Umbilical cord (tissue), 2 donors: ENCODE data around the gene SH2D3C. TPM values are rescaled to one million over a fixed set of nuclear protein-coding genes. Genes with fewer than 3 reads are reported as not detected.
"Not testable (repeated sequence)": the region's sequence is repeated elsewhere in the genome, so short reads cannot be mapped to it uniquely, and the experiment has no call there.

ENCODE experiments used
- DNase-seq: peaks from one replicate; pipeline ENCODE4 v3.0.0-alpha.2; 2015; ENCODE audit warnings: low spot score
- total RNA-seq: library from RNA; depleted of rRNA; stranded (reverse); fragments of >200 nt; gene quantifications from one replicate; pipeline ENCODE4 v1.2.3, GENCODE V29; 2014; ENCODE audit warnings: low replicate concordance; ENCODE audit not compliant: insufficient read depth

SH2D3C gene
- total RNA-seq, 1 donor from 2014 or later = 4.6 TPM

DNA sequence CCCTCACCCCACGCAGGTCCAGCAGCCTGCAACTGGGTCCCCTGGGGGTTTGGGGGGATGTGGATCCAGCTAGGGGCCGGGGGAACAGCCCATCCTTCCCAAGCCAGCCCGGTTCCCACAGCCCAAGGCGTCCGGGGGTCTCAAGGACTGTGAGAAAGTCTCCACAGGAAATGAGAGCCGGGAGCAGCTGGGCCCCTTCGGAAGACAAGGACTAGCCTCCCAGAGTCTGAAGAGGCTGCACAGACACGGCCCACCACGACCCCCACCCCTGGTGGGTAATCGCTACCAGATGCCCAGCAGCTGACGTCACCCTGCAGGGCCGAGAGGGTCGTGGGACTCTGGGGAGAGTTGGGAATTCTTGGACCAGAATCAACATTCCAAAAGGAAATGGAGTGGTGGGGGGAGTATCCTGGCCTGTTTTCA is 10.5 kb downstream of the SH2D3C start:
- peak; percentile 59 for DNase-seq

DNA sequence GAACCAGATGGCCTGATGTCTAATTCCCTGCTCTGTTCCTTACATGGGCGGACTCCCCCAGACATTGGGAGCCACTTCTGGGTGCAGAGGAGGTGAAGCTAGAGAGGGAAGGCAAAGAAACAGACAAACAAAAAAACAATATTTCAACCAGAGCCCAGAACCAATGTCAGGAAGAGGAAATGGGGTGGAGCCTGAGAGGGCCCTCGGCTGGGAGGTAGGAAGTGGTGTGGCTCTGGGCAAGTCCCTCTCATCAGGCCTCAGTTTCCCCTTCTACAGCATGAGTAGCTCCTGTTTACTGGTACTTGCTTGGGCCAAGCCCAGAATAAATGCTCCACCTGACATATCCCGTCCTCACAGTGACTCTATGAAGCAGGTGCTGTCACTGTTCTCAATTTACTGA is 11.1 kb downstream of the SH2D3C start:
- no peak for DNase-seq

DNA sequence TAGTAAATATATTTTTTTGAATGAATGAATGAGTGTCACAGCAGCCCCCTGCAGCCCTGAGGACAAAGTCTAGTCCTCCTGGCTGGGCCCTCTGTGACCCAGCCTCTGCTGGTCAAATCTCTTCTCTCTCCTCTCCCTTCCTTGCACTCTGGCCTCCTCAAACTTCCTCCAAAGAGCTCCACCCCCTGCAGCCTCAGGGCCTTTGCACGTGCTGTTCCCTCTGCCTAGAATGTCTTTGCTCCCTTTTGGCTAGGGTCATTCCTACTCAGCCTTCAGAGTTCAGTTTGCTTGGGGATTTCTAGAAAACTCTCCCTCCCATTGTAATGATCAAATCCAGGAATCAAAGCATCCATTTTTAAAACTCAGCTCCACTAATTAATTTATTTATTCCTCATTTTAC is 13.0 kb downstream of the SH2D3C start:
- no peak for DNase-seq

DNA sequence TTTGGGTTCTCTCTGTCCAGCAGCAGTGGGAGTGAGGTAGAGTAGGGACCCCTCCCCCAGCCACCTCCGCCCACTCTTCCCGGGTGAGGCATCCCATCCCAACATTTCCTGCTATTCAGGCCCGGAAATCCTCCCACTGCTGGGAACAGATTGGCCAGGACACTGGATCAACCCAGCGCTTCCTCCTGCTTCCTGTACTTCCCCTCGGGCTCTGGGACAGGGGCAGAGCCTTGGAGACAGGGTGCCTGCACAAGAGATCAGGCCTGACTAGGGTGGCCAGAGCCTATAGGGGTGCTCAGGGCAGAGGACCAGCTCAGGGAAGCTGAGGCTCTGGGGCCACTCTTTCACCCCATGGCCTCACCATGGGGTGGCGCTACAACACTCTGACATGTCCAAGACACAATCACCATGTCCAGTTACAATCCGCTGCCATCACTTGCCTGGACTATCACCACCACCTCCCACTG is 14.5 kb downstream of the SH2D3C start:
- DNase-seq = no peak

DNA sequence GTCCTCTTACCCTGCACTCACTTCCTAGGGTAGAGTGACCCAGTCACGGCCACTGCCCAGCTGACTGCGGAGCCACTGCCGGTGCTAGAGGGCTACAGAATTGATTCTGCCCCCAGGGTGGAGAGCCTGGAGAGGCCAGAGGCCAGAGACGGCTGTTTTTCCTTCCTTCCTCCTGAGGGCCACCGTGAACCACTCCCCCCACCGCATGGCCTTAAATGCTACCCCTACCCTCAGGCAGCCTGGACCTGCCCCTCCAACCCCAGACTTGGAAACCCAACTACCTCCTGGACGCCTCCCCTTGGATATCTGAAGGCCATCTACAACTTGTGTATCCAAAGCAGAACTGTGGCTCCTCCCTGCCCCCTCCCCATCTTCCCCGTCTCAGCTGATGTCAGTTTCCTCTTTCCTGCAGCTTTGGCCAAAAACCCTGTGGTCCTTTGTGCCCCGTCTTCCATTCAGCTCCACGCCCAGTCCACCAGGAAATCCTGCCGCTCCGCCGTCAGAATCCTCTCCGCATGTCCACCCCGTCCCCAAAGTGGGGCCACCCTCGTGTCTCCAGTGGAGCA is 16.3 kb downstream of the SH2D3C start:
- DNase-seq = no peak

DNA sequence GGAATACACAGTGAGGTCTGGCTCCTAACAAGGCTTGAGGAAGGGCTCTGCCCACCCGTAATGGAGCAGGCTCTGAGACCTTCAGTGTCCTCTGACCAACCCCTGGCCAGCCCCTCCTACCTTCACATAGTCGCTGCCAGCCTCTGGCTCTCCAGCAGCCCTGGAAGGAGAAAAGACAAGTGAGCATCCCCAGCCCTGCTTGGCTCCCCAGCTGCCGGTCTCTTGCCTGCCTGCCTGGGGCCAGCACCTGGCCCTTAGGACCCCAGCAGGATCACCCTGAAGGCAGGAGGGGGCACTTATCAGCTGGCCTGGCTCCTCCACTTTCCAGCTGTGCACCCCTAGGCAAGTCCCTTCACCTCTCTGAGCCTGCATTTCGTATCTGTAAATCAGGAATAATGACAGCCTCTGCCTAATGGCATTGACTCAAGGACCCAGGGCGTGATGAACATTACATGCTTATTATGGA is 16.9 kb downstream of the SH2D3C start:
- no peak for DNase-seq

DNA sequence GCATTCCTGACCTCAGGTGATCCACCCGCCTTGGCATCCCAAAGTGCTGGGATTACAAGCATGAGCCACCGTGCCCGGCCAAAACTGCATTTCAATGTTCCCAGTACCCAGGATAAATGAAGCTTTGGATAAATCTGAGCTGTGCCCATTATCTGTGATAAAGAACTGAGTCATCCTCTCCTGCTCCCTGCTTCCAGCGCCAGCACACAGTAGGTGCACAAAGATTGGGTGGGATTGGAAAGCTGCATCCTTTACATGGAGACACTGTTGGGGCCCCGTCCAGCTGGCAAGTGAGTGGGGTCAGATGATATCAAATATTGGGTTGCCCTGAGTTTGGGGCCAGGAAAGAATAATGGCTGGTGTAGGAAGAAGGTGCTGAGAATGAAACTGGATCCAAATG is 17.4 kb downstream of the SH2D3C start:
- no peak for DNase-seq

DNA sequence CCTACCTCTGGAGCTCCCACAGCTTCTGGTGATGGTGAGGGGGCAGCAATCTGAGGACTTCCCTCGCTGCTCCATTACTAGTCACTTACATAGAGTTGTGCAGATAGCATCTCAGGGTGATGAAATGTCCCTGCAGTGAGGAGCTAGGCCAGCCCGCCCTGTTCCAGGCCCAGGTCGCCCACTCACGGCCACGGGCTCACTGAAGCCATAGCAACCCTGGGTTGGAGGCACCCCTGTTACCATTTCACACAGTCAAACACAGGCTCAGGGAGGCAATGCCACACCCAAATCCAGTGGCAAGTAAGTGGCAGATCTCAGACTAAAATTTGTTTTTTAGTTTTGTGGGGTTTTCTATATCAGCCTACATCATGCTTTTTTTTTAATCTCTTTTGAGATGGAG is 19.6 kb downstream of the SH2D3C start:
- no peak for DNase-seq

DNA sequence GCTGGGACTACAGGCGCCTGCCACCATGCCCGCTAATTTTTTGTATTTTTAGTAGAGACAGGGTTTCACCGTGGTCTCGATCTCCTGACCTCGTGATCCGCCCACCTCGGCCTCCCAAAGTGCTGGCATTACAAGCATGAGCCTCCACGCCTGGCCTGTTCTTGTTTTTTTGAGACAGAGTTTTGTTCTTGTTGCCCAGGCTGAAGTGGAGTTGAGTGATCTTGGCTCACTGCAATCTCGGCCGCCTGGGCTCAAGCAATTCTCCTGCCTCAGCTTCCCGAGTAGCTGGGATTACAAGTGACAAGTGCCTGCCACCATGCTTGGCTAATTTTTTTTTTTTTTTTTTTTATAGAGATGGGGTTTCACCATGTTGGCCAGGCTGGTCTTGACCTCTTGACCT is 21.7 kb downstream of the SH2D3C start:
- not testable (repeated sequence) for DNase-seq

DNA sequence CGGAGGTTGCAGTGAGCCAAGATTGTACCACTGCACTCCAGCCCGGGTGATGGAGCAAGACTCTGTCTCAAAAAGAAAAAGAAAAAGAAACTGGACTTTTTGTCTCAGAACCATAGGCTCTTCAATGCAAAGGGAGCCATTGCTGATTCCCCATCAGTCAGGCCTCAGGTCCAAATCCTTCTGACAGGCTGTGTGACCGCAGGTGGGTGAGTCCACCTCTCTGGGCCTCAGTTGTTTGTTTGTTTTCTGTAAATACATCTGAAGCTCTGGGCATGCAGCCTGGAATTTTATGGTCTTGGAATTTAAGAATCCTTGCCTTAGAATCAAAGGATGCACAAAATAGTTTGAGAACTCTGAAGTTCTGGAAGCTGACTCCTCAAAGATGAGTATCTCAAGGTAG is 22.2 kb downstream of the SH2D3C start:
- no peak for DNase-seq

DNA sequence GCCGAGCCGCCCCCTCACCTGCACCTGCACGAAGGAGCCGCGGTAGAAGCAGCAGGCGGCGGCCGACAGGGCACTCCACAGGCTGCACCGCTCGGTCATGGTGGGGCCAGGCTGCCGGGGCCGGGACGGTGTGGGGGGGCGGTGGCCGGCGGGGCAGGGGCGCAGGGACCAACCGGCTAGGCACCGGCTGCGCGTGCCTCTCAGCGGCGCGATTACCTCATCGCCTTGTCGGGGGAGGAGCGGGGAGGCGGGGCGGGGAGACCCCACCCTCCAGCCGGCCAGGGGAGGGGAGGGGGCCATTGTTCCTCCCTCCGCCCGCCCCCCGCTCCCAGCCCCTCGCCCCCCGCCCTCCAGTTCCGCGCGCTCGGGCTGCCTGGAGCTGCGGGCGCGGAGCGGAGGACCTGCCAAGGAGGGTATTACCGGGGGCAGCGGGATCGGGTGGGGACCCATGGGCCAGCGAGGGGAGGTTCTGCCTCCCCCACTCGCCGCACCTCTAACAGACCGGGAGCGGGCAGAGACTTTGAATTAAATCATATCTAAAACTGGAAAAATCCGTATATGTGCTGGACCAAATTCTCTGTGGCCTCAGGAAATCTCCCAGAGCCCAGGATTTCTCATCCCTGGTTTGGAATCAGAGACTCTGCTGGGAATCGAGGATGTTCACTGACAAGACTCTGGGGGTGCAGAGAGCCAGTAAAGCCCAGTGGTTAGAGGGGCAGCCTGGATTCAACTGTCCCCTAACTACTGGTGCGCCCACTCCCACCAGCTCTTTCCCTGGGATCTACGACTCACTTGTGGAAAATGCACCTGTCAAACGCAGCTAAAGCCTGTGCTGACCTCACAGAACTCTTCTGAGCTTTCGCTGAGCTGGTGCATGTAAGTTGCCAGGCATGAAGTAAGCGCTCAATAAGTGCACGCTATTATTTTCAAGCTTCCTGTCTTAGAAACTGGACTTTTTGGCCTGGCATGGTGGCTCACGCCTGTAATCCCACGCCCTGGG is 23.1 kb downstream of the SH2D3C start:
- DNase-seq = no peak

DNA sequence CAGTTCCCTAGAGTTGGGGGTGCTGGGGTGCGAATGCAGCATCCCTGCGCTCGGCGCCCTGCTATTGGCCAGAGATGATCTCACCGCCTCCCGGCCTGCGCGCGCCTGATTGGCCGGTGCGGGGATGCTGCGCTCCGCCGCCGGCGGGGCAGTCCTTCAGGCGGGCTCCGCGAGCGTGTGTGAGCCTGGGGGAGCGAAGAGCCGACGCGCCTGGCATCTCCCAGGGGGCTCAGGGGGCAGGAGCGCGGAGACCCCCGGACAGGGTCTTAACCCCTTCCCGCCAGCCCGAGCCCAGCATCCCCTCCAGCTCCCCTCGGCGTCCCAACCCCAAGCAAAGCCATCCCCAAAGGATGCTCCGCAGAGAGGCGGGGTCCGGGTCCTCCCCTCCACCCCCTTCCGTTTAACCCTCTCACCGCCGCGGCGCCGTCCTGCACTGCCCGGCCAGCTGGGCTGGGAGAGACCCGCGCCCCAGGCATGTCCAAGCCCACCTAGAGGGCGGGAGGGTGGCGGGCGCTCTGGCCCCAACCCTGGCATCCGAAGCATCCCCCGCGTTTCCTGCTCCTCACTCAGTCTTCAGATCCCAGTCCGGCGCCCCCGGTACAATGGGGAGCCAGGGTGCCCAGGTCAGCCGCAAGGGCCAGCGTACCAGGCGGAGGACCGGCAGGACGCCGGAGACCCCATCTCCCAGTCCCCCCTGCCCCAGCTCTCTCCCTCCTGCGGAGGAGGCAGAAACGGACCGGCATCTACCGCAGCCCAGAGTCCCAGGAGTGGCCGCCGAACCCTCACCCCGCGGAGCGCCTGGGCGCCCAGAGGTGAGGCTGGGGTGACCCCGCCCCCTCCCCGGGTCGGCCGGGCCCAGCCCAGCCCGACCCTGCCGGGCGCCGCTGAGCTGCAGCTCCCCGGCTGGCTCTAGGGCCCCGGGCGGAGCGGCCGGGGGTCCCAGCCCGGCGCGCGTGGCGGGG is 24.1 kb downstream of the SH2D3C start:
- no peak for DNase-seq

DNA sequence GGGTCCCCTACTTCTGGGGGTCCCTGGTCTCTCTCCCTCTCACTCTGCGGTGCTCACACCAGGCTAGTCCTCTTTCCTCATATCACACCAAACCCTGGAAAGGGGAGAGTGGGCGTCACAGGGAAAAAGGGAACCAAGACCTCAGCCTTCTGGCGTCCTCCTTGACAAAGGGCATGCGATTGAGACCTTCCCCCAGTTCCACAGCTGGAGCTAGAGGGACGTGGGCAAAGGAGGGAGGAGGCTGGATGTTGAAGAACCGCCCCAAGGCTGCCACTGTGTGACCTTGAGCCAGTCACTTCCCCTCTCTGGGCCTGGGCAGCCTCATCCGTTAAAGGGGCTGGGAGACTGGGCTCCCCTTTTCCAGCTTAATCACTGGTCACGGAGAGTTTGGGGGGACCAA is 24.8 kb downstream of the SH2D3C start:
- no peak for DNase-seq

DNA sequence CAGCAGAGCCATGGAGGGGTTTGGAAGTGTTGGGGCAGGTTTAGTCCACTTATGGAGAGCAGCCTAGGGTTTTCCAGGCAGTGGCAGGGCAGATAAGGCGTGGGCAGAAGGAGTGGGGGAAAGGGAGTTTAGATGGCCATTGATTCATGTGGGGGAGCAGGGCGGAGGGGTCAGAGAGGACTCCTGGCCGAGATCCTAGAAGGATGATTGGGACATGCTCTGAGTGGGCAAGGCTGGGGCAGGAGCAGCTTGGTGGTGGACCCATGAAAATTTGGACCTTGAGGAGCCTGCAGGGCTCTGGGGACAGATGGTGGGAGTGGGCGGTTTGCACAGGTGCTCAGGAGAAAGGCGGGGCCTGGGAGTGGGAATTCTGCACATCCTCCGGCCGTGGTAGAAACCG is 25.3 kb downstream of the SH2D3C start:
- no peak for DNase-seq

DNA sequence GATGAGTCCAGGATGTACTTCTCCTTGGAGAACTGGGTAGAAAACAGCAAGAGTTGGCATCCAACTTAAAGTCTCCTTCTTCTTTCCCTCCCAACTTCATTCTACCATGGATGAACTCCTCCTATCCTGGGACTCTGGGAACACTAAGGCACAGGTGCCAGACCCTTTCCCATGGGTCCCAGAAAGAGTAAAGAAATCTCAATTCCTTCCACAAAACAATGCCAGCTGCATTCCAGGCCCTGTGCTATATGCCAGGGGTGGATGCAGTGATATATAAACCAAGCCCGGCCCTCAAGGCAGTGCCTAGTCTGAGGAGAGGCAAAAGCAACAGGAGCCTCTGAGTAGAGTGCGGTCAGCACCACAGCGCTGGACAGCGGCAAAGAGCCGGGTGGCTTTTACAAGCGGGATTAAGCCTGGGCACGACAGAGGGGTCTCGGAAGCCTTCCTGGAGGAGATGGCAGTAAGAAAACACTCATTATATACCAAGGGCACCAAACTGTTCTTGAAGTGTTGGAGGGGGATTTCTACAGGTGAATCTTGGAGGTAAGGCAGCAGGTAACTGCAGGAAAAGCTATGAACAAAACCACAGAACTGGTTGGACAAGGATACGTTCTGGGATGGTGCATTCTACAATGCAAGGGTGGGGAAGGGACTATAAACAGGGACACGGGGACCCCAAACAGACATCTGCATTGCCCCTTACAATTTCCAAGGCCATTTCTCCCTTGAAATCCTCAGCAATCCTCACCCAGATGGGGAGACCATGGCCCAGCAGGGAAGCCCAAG is 27.0 kb downstream of the SH2D3C start:
- DNase-seq = no peak

DNA sequence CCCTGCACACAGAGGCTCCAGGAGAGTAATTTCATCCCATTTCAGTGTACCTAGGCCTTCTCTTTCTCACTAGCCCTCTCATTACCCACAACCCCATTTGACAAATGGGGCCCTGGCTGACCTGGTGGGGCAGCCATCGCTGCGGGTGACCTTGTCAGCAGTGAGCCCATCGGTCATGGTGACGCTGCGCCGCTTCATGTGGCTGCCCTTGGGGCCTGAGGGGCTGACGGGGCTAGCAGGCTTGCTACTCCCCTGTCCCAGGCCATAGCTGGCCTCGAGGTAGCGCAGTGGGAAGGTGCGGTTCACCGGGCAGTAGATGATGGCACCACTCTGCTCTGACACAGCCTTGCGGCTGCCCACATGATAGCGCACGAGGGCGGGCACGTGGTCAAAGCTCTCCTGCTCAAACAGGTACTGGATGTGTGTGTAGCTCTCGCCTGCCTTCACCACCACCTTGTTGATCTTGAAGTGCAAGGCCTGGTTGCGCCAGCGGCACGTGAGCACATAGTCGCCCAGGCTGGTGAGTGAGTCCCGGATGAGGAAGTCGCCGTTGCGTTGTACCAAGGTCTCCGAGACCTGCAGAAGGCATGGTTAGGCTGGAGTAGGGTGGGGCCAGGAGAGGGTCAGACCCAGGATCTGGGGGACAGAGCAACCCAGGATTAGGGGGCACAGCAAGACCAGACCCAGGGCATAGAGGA is 29.2 kb downstream of the SH2D3C start:
- DNase-seq = no peak

DNA sequence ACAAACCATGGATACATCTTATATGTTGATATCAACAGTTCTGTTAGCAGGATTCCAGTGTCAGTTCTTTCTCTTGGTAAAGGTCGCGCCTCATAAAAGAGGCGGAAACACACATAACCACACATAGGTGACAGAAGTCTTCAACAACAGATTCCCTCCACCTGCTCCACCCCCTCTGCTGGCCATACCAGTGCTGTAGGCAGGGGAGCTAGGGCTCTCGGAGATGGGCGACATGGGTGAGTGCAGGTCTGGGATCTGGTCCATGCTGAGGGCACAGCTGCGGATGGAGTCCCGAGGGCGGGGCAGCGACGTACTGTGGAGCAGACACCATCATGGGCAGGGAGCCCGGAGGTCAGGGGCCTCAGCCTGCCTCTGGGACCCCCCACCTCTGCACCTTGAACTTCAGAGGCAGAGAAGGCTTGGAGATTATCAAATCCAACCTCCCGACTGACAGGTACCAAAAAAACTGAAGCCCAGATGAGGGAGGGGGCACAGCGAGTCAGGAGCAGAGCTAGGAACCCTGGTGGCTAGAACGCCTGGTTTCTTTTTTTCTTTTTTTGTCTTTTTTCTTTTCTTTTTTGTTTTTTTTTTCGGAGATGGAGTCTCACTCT is 31.4 kb downstream of the SH2D3C start:
- no peak for DNase-seq

DNA sequence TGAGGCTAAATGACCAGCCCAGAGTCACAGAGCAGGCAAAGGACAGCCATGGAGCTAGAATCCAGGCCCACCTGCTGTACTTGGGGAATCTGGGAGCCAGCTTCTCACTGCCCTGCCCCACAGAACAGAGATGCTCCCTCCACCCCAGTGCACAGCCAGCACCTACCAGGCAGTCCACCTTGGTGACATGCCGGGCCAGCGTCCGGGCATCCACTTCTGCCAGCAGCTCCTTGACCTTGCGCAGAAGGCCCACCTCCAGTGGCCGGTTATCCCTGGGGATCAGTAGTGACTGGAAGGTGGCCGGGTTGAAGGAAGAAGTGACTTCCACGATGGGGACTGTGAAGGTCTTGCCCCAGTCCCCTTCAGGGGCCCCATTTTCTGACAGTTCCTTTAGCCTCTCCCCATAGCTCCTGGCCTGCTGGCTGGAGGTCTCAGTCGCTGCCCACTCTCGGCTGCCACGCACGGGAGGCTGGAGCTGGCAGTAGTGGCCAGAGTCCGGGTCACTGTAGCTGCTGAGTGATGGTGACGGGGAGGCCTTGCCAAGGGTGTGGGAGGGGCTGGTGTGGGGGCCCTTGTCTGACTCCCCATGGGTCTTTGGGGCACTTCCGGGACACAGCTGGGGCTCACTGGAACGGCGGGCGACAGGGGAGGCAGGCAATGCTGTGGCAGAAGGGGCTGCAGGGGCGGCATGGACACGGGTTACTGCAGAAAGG is 33.9 kb downstream of the SH2D3C start:
- no peak for DNase-seq

DNA sequence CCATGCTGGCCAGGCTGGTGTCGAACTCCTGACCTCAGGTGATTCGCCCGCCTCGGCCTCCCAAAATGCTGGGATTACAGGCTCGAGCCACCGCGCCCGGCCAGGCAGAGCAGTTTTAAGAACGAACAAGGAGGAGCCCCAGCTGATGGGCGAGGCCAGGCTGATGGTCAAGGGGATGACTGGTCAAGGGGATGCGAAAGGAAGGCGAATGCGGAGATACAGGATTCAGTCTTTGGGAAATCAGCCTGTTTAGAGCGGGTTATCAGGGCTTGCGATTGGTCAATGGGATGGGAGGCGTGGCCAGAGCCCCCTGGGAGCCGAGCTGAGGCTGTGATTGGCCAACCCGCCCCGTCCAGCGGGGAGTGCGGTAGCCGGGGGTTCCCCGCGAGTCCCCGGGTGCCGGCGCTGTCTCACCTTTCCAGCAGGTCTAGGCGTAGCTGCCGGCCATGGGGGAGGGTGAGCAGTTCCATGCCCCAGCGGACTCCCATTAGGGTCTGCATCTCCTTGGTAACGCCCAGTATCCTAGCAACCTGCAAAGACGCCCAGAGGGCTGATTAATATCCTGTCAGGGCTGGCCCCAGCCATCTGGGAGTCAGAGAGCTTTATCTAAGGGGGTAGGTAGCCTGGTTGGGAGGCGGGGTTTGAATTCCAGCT is 35.9 kb downstream of the SH2D3C start:
- peak; percentile 66 for DNase-seq
